Non-pigmented ciliary epithelial cell (primary cell): ENCODE measurements around the gene LAPTM5.
"Not testable (repeated sequence)": the region's sequence is repeated elsewhere in the genome, so short reads cannot be mapped to it uniquely, and the experiment has no call there.

ENCODE experiments used
- DNase-seq: peaks from one replicate; pipeline ENCODE4 v3.0.0-alpha.2; 2010; ENCODE audit warnings: low read depth

LAPTM5 gene

GRCh38 chr1:30770150-30770549, 12.6 kb upstream of the LAPTM5 start:
- no peak for DNase-seq

GRCh38 chr1:30768830-30769718, 11.5 kb upstream of the LAPTM5 start:
- DNase-seq = no peak

GRCh38 chr1:30768159-30768829, 10.7 kb upstream of the LAPTM5 start:
- DNase-seq = no peak

- DNase-seq = not testable (repeated sequence)
These were observed 9.4 kb upstream of the LAPTM5 start for GRCh38 chr1:30766948-30767347.

GRCh38 chr1:30765556-30766434, 8.2 kb upstream of the LAPTM5 start:
- DNase-seq = no peak

- no peak for DNase-seq
These were observed 7.5 kb upstream of the LAPTM5 start for GRCh38 chr1:30764939-30765555.

GRCh38 chr1:30764396-30764795, 6.8 kb upstream of the LAPTM5 start:
- DNase-seq = no peak

- DNase-seq = no peak
These were observed 6.2 kb upstream of the LAPTM5 start for GRCh38 chr1:30763651-30764248.

- no peak for DNase-seq
These were observed 5.5 kb upstream of the LAPTM5 start for GRCh38 chr1:30762930-30763650.

- no peak for DNase-seq
These were observed 4.8 kb upstream of the LAPTM5 start for GRCh38 chr1:30762152-30762929.

GRCh38 chr1:30761381-30762151, 4.0 kb upstream of the LAPTM5 start:
- no peak for DNase-seq

- no peak for DNase-seq
These were observed 3.2 kb upstream of the LAPTM5 start for GRCh38 chr1:30760596-30761324.

GRCh38 chr1:30759718-30760281, 2.2 kb upstream of the LAPTM5 start:
- DNase-seq = no peak

GRCh38 chr1:30758785-30759380, 1.3 kb upstream of the LAPTM5 start:
- no peak for DNase-seq

- no peak for DNase-seq
These were observed 631 bp upstream of the LAPTM5 start for GRCh38 chr1:30758121-30758688.

GRCh38 chr1:30756545-30757351, 826 bp downstream of the LAPTM5 start:
- DNase-seq = peak; percentile 70

- DNase-seq = no peak
These were observed 1.4 kb downstream of the LAPTM5 start for GRCh38 chr1:30756206-30756544.
